BJ (cell line): Measurements from ENCODE around the gene COLGALT1. TPM values are rescaled to one million over a fixed set of nuclear protein-coding genes. Genes with fewer than 3 reads are reported as not detected.

ENCODE experiments used
- CTCF ChIA-PET: fragments of 350-600 bp; formaldehyde crosslinking; extraction: SDS; loops from one replicate; lab custom pipeline; 2021; ENCODE audit warnings: antibody characterized with exemption, inconsistent platforms; lab: Yijun Ruan, JAX
- POLR2A ChIA-PET: fragments of 300-600 bp; sonication (Branson Sonifier 250); formaldehyde crosslinking; extraction: SDS; loops from one replicate; lab custom pipeline; 2021; ENCODE audit warnings: antibody characterized with exemption; lab: Charles Lee
- DNase-seq: peaks from one replicate; pipeline ENCODE4 v3.0.0-alpha.2; 2011; ENCODE audit warnings: low read depth
- H3K27me3 ChIP-seq: 2 replicates; pipeline ENCODE4 v1.6.0; 2011; ENCODE audit warnings: low read length; ENCODE audit not compliant: control insufficient read depth, insufficient read depth
- H3K36me3 ChIP-seq: 2 replicates; pipeline ENCODE4 v1.5.1; 2011; ENCODE audit warnings: low read length; ENCODE audit not compliant: control insufficient read depth, insufficient read depth
- H3K4me3 ChIP-seq: 2 replicates; pipeline ENCODE4 v1.5.1; 2011; ENCODE audit warnings: low read depth, mild to moderate bottlenecking, control low read depth, low read length
- polyA plus RNA-seq: library from polyadenylated mRNA; depleted of rRNA; stranded (reverse); fragments of >200 nt; gene quantifications from 2 replicates; pipeline ENCODE4 v1.2.3, GENCODE V29; 2011
- TF ChIP-seq, protein P1 (sequence below): IDR thresholded peaks from 2 replicates; pipeline ENCODE4 v1.5.1; 2011; ENCODE audit warnings: low read depth, mild to moderate bottlenecking, control low read depth, inconsistent platforms, low read length, moderate library complexity; ENCODE audit not compliant: insufficient read depth

The COLGALT1 gene
- polyA plus RNA-seq, 1 experiment: 158 TPM

DNA sequence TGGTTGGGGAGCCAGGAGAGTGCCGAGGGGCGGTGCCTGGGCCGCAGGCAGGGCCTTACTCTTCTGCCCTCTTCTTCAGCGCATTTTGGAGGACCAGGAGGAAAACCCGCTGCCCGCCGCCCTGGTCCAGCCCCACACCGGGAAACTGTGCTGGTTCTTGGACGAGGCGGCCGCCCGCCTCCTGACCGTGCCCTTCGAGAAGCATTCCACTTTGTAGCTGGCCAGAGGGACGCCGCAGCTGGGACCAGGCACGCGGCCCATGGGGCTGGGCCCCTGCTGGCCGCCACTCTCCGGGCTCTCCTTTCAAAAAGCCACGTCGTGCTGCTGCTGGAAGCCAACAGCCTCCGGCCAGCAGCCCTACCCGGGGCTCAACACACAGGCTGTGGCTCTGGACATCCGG, 34.6 kb upstream of the COLGALT1 start:
- CTCF ChIA-PET: interaction anchor here (3.8 kb wide), 1 partner anchor 10 kb away, joined by 12 read pairs; no protein-coding TSS in a partner anchor
- peaks cover 12% of the 10 kb centered on the region for H3K36me3 ChIP-seq
- DNase-seq: no peak
- H3K4me3 ChIP-seq: no peak overlapping the region
- TF ChIP-seq, protein P1, sequence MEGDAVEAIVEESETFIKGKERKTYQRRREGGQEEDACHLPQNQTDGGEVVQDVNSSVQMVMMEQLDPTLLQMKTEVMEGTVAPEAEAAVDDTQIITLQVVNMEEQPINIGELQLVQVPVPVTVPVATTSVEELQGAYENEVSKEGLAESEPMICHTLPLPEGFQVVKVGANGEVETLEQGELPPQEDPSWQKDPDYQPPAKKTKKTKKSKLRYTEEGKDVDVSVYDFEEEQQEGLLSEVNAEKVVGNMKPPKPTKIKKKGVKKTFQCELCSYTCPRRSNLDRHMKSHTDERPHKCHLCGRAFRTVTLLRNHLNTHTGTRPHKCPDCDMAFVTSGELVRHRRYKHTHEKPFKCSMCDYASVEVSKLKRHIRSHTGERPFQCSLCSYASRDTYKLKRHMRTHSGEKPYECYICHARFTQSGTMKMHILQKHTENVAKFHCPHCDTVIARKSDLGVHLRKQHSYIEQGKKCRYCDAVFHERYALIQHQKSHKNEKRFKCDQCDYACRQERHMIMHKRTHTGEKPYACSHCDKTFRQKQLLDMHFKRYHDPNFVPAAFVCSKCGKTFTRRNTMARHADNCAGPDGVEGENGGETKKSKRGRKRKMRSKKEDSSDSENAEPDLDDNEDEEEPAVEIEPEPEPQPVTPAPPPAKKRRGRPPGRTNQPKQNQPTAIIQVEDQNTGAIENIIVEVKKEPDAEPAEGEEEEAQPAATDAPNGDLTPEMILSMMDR: no peak
- no peaks in the 10 kb centered on the region for H3K27me3 ChIP-seq
- POLR2A ChIA-PET: no interaction called here

DNA sequence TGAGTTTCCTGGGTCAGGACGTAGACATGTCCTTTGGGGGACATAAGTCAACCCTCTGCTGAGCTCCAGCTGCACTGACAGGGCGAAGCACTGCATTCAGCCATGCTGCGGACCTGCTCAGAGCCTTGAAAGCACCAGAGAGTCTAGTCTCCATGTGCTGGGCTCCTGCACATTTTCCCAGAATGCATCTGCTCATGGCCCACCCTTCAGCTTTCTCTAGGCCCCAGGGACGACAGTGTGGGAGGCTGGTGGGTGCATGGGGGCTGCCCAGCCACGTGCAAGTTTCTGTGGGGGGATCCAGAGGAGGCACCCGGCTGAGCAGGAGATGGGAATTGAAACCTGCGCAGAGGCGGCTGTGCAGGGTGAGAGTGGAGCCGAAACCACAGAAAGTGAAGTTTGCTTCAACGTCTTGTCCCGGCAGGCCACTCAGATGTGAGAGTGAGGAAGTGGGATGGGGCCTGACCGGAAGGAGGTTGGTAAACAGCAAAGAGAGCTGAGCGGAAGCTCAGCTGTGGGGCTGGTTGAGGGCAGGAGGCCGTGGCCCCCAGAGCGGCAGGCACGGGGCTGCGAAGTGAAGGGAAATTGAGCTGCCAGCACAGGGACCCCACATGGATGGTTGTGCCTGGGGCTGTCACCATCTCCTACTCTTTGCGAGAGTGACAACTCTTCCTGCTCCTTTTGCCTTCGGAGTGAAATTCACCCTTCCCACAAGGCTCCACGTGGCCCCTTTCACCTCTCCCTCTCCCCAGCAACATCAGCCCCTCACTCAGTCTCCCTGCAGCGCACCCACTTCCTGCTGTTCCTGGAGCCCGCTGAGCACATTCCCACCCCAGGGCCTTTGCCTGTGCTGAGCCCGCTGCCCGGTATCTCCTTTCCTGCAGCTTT, 32.2 kb upstream of the COLGALT1 start:
- Histone ChIP-seq H3K4me3 (no peak overlapping the region), H3K27me3 (no peaks in the 10 kb centered on the region), H3K36me3 (peaks cover 1% of the 10 kb centered on the region; the same call in 1 of the 2 replicates)
- ChIA-PET POLR2A (no interaction called here), CTCF (no interaction called here)
- TF ChIP-seq, protein P1: no peak
- DNase-seq: no peak

DNA sequence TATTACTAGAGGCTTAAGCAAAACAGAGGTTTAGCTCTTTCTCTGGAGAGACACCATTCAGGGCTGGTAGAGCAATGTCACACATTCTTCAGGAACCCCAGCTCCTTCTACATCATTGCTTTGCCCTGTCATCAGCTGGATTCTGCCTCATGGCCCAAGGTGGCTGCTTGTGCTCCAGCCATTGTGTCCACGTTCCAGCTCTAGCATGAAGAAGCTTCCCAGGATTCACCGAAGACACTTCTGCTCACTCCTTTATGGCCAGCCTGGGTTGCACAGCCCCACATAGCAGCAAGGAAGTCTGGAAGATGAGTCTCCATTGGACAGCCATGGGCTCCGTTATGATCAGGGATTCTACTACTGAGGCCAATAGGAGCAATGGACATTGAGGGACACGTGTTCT, 30.8 kb upstream of the COLGALT1 start:
- H3K36me3 ChIP-seq: peaks cover 1% of the 10 kb centered on the region; the same call in 1 of the 2 replicates
- H3K4me3 ChIP-seq: no peak overlapping the region
- TF ChIP-seq, protein P1: no peak
- ChIA-PET POLR2A (no interaction called here), CTCF (no interaction called here)
- 0 out of 2 replicates have a peak, but pooled peaks cover 2% of the 10 kb centered on the region for H3K27me3 ChIP-seq
- no peak for DNase-seq

DNA sequence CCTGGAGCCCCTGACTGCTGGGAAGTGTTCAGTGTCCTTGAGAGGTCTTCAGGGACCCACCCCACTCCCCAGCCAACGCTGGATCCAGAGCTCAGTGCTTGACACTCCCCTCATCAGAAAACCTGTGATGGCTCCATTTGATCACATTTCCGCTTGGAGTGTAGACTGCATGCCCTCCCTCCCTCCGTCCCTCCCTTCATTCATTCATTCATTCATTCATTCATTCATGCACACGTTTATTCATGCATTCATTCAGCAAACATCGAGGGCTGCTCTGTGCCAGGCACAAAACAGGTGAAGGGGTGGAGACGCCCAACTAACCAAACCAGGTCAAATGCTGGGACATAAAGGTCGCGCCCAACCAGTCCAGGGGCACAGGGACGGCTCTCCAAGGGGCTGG, 30.3 kb upstream of the COLGALT1 start:
- Histone ChIP-seq H3K4me3 (no peak overlapping the region), H3K36me3 (peaks cover 1% of the 10 kb centered on the region; the same call in 1 of the 2 replicates), H3K27me3 (0 out of 2 replicates have a peak, but pooled peaks cover 2% of the 10 kb centered on the region)
- TF ChIP-seq, protein P1: no peak
- CTCF ChIA-PET: no interaction called here
- POLR2A ChIA-PET: no interaction called here
- no peak for DNase-seq

DNA sequence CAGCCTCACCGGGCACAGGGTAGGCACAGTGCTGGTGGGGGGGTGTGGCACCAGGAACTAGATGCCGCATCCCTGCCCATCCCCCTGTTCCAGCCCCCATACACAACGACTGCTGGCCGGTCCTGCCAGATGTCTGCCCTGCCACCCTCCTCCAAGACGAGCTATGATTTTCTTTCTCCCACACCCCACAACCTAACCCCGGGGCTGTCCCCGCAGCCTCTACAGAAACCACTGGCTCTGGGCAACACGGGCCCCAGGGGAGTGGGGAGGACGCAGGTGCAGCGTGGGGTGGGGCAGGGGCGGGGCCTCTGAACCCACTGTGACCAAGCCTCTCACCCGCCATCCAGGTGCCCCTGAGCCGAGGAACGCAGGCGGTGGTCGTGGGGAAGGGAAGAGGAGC, 28.5 kb upstream of the COLGALT1 start:
- Histone ChIP-seq H3K36me3 (no peaks in the 10 kb centered on the region), H3K27me3 (0 out of 2 replicates have a peak, but pooled peaks cover 2% of the 10 kb centered on the region), H3K4me3 (no peak overlapping the region)
- CTCF ChIA-PET: no interaction called here
- TF ChIP-seq, protein P1: no peak
- no peak for DNase-seq
- POLR2A ChIA-PET: interaction anchor here (0.6 kb wide), 1 partner anchor 13 kb away, joined by 3 read pairs; no protein-coding TSS in a partner anchor
